WTC11 (cell line): ENCODE data around the gene FBXO15. TPM values are rescaled to one million over a fixed set of nuclear protein-coding genes. Genes with fewer than 3 reads are reported as not detected.

Experiments used
- ATAC-seq: fragments of 200-7000 bp; cut with Tn5 transposase; 2 replicates; pipeline ENCODE4 v1.10.0; 2021; ENCODE audit warnings: mild to moderate bottlenecking, moderate library complexity
- Bru-seq: library from RNA; stranded (reverse); fragments of 400-500 nt; gene quantifications from one replicate; lab custom pipeline; 2021; lab: Mats Ljungman, UMichigan
- CTCF ChIA-PET: fragments of 300-600 bp; sonication (Branson Sonifier 250); formaldehyde crosslinking; loops from one replicate; lab custom pipeline; 2021; ENCODE audit warnings: antibody characterized with exemption; lab: Charles Lee
- POLR2A ChIA-PET: fragments of 350-600 bp; sonication (Branson Sonifier 250); formaldehyde crosslinking; loops from one replicate; lab custom pipeline; 2021; ENCODE audit warnings: antibody characterized with exemption; lab: Charles Lee
- DNase-seq: peaks from one replicate; pipeline ENCODE4 v3.0.0; 2021; ENCODE audit warnings: low spot score
- H3K27ac Mint-ChIP-seq: 2 replicates; pipeline ENCODE4 v1.8.0; 2021; ENCODE audit warnings: mixed read lengths
- H3K27me3 Mint-ChIP-seq: 2 replicates; pipeline ENCODE4 v1.8.0; 2021; ENCODE audit warnings: low read depth, mild to moderate bottlenecking, moderate library complexity, mixed read lengths
- H3K36me3 Mint-ChIP-seq: 2 replicates; pipeline ENCODE4 v1.8.0; 2021; ENCODE audit warnings: mixed read lengths
- H3K4me1 Mint-ChIP-seq: 2 replicates; pipeline ENCODE4 v1.8.0; 2022; ENCODE audit warnings: mixed read lengths
- H3K4me3 Mint-ChIP-seq: 2 replicates; pipeline ENCODE4 v1.8.0; 2021; ENCODE audit warnings: mild to moderate bottlenecking, moderate library complexity, mixed read lengths
- H3K9me3 Mint-ChIP-seq: 2 replicates; pipeline ENCODE4 v1.8.0; 2021; ENCODE audit warnings: mixed read lengths
- ARID4B ChIP-seq: sonication (generic); formaldehyde crosslinking; IDR thresholded peaks from 2 replicates; pipeline ENCODE4 v1.8.0; 2023; ENCODE audit warnings: missing genetic modification reagents, mild to moderate bottlenecking, borderline replicate concordance
- CDX4 ChIP-seq: fragments of 250-450 bp; sonication (Bioruptor Pico); IDR thresholded peaks from 2 replicates; pipeline ENCODE4 v1.9.0; 2021; ENCODE audit warnings: moderate library complexity, mild to moderate bottlenecking, inconsistent platforms, borderline replicate concordance
- E2F4 ChIP-seq: sonication (generic); formaldehyde crosslinking; IDR thresholded peaks from 2 replicates; pipeline ENCODE4 v1.8.1; 2022; ENCODE audit warnings: low read depth, mild to moderate bottlenecking, moderate library complexity, missing genetic modification reagents, borderline replicate concordance
- E2F5 ChIP-seq: sonication (generic); formaldehyde crosslinking; IDR thresholded peaks from 2 replicates; pipeline ENCODE4 v1.8.1; 2022; ENCODE audit warnings: mild to moderate bottlenecking, moderate library complexity, missing genetic modification reagents
- ESRRA ChIP-seq: sonication (generic); formaldehyde crosslinking; IDR thresholded peaks from 2 replicates; pipeline ENCODE4 v1.8.1; 2022; ENCODE audit warnings: mild to moderate bottlenecking, missing genetic modification reagents, borderline replicate concordance
- ETV6 ChIP-seq: sonication (generic); formaldehyde crosslinking; IDR thresholded peaks from 2 replicates; pipeline ENCODE4 v1.8.1; 2022; ENCODE audit warnings: mild to moderate bottlenecking, missing genetic modification reagents
- GABPB1 ChIP-seq: sonication (generic); formaldehyde crosslinking; IDR thresholded peaks from 2 replicates; pipeline ENCODE4 v1.8.1; 2023; ENCODE audit warnings: mild to moderate bottlenecking, missing genetic modification reagents
- HMGA2 ChIP-seq: fragments of 250-450 bp; sonication (Bioruptor Pico); IDR thresholded peaks from 2 replicates; pipeline ENCODE4 v1.4.0; 2021; ENCODE audit warnings: mild to moderate bottlenecking, moderate library complexity
- IRF1 ChIP-seq: sonication (generic); formaldehyde crosslinking; IDR thresholded peaks from 2 replicates; pipeline ENCODE4 v1.8.0; 2023; ENCODE audit warnings: missing genetic modification reagents
- MYBL2 ChIP-seq: sonication (generic); formaldehyde crosslinking; IDR thresholded peaks from 2 replicates; pipeline ENCODE4 v1.8.1; 2023; ENCODE audit warnings: mild to moderate bottlenecking, moderate library complexity, missing genetic modification reagents
- NFATC4 ChIP-seq: fragments of 250-450 bp; sonication (Bioruptor Pico); IDR thresholded peaks from 2 replicates; pipeline ENCODE4 v1.9.0; 2021; ENCODE audit warnings: mild to moderate bottlenecking
- NFE2L1 ChIP-seq: sonication (generic); formaldehyde crosslinking; IDR thresholded peaks from 2 replicates; pipeline ENCODE4 v1.8.1; 2023; ENCODE audit warnings: missing genetic modification reagents
- OVOL2 ChIP-seq: fragments of 250-450 bp; sonication (Bioruptor Pico); IDR thresholded peaks from 2 replicates; pipeline ENCODE4 v1.9.0; 2021; ENCODE audit warnings: mild to moderate bottlenecking, borderline replicate concordance
- PREB ChIP-seq: sonication (generic); formaldehyde crosslinking; IDR thresholded peaks from 2 replicates; pipeline ENCODE4 v1.8.1; 2022; ENCODE audit warnings: mild to moderate bottlenecking, missing genetic modification reagents, moderate library complexity, borderline replicate concordance
- PRRX2 ChIP-seq: fragments of 250-450 bp; sonication (Bioruptor Pico); IDR thresholded peaks from 2 replicates; pipeline ENCODE4 v1.8.0; 2021; ENCODE audit warnings: mild to moderate bottlenecking
- RORB ChIP-seq: fragments of 250-450 bp; sonication (Bioruptor Pico); IDR thresholded peaks from 2 replicates; pipeline ENCODE4 v1.9.0; 2021; ENCODE audit warnings: mild to moderate bottlenecking
- SMAD4 ChIP-seq: sonication (generic); formaldehyde crosslinking; IDR thresholded peaks from 2 replicates; pipeline ENCODE4 v1.8.0; 2022; ENCODE audit warnings: mild to moderate bottlenecking, missing genetic modification reagents
- SOX15 ChIP-seq: fragments of 250-450 bp; sonication (Bioruptor Pico); IDR thresholded peaks from 2 replicates; pipeline ENCODE4 v1.9.0; 2021; ENCODE audit warnings: mild to moderate bottlenecking
- SP1 ChIP-seq: sonication (generic); formaldehyde crosslinking; conservative IDR thresholded peaks from 2 replicates; pipeline ENCODE4 v1.8.1; 2022; ENCODE audit warnings: missing genetic modification reagents
- TEAD1 ChIP-seq: sonication (generic); formaldehyde crosslinking; IDR thresholded peaks from 2 replicates; pipeline ENCODE4 v1.8.0; 2022; ENCODE audit warnings: mild to moderate bottlenecking, missing genetic modification reagents
- USF1 ChIP-seq: sonication (generic); formaldehyde crosslinking; IDR thresholded peaks from 2 replicates; pipeline ENCODE4 v1.8.0; 2022; ENCODE audit warnings: mild to moderate bottlenecking, missing genetic modification reagents
- ZNF232 ChIP-seq: sonication (generic); formaldehyde crosslinking; IDR thresholded peaks from 2 replicates; pipeline ENCODE4 v1.8.0; 2022; ENCODE audit warnings: mild to moderate bottlenecking, missing genetic modification reagents
- ZNF317 ChIP-seq: sonication (generic); formaldehyde crosslinking; IDR thresholded peaks from 2 replicates; pipeline ENCODE4 v1.8.1; 2023; ENCODE audit warnings: low read depth, mild to moderate bottlenecking, moderate library complexity, missing genetic modification reagents, borderline replicate concordance
- ZNF425 ChIP-seq: fragments of 250-450 bp; sonication (Bioruptor Pico); conservative IDR thresholded peaks from 2 replicates; pipeline ENCODE4 v1.9.0; 2021; ENCODE audit warnings: mild to moderate bottlenecking
- long read RNA-seq, 3 experiments: library from RNA in 1 of 3; library from capped mRNA in 1 of 3; library from polyadenylated mRNA in 1 of 3; unstranded in 2 of 3; stranded (forward) in 1 of 3; transcript quantifications; one replicate each; pipeline ENCODE4 v2.0.0, GENCODE V29; 2021
- total RNA-seq: library from RNA; stranded (reverse); gene quantifications from 3 replicates; pipeline ENCODE4 v1.2.3, GENCODE V29; 2021

The FBXO15 gene
- 0.96 to 1.9 TPM (median 1.6 TPM) in 3 replicates for total RNA-seq
- percentile 29 among the genes with signal in this experiment for Bru-seq, nascent RNA
- long read RNA-seq, experiment 1, partial matches to known transcripts, result 1 of 4 reads
- long read RNA-seq, experiment 1, other reads (novel, unspliced or antisense), result 0 of 4 reads
- long read RNA-seq, experiment 2, partial matches to known transcripts, result 1 of 3 reads
- long read RNA-seq, experiment 2, other reads (novel, unspliced or antisense), result 2 of 3 reads
- long read RNA-seq, experiment 3, result 0 reads

GRCh38 chr18:74147779-74148542, at the start of gene FBXO15, which contains the start of gene TIMM21:
Gene FBXO15 (minus strand): TSS chr18:74147834. CDS start chr18:74147785, 49 bp downstream.
Gene TIMM21 (plus strand): TSS chr18:74148523. CDS start chr18:74148809, 286 bp downstream.
- Mint-ChIP-seq H3K27ac (peak within 1 kb of the TSS; percentile 97), H3K9me3 (no peaks in the 10 kb centered on the region)
- peak; percentile 85 for TF ChIP-seq MYBL2 (CRISPR knock-in tag)
- no peak for TF ChIP-seq NFATC4 (CRISPR knock-in tag)
- peak; percentile 75 for TF ChIP-seq IRF1 (CRISPR knock-in tag)
- no peak; the same call in 1 of the 2 replicates for TF ChIP-seq ESRRA
- peak; percentile 7; the same call in 1 of the 2 replicates for TF ChIP-seq SP1 (CRISPR knock-in tag)
- TF ChIP-seq SMAD4 (CRISPR knock-in tag), result no peak
- TF ChIP-seq HMGA2, result no peak
- TF ChIP-seq NFE2L1 (CRISPR knock-in tag), result 0 out of 2 replicates have a peak, but pooled peaks have one; percentile 68
- TF ChIP-seq OVOL2 (CRISPR knock-in tag), result no peak
- TF ChIP-seq E2F4 (CRISPR knock-in tag), result no peak
- 0 out of 2 replicates have a peak, but pooled peaks have one; percentile 15 for TF ChIP-seq E2F5 (CRISPR knock-in tag)
- no peak for TF ChIP-seq CDX4 (CRISPR knock-in tag)
- TF ChIP-seq TEAD1, result 0 out of 2 replicates have a peak, but pooled peaks have one; percentile 33
- no peak for TF ChIP-seq RORB (CRISPR knock-in tag)
- peak; percentile 31; the same call in 1 of the 2 replicates for TF ChIP-seq ZNF232 (CRISPR knock-in tag)
- TF ChIP-seq PREB (CRISPR knock-in tag), result no peak
- no peak for TF ChIP-seq SOX15
- TF ChIP-seq ARID4B, result peak; percentile 45; the same call in 1 of the 2 replicates
- no peak for TF ChIP-seq ZNF425
- no peak for TF ChIP-seq ZNF317 (CRISPR knock-in tag)
- TF ChIP-seq USF1, result 0 out of 2 replicates have a peak, but pooled peaks have one; percentile 5
- TF ChIP-seq ETV6 (CRISPR knock-in tag), result peak; percentile 85
- no peak for TF ChIP-seq PRRX2
- peak; percentile 12; the same call in 1 of the 2 replicates for TF ChIP-seq GABPB1

More at GRCh38 chr18:74147779-74148542, at the start of gene FBXO15, which contains the start of gene TIMM21:
- CTCF ChIA-PET, result no interaction called here
- peaks cover 3% of the 10 kb centered on the region for H3K36me3 Mint-ChIP-seq
- H3K4me1 Mint-ChIP-seq, result peaks cover 26% of the 10 kb centered on the region
- peak; percentile 95 for ATAC-seq
- H3K4me3 Mint-ChIP-seq, result peak within 1 kb of the TSS; percentile 98
- H3K27me3 Mint-ChIP-seq, result peaks cover 16% of the 10 kb centered on the region
- POLR2A ChIA-PET, result no interaction called here
- peak; percentile 92 for DNase-seq
